GM19238 (cell line): ENCODE data around the gene ZNF654.
A peak's percentile ranks its signal among the peaks of the same experiment; 100 is the strongest.
"Not testable (repeated sequence)": the region's sequence is repeated elsewhere in the genome, so short reads cannot be mapped to it uniquely, and the experiment has no call there.

Experiments used
- DNase-seq: peaks from one replicate; pipeline ENCODE4 v3.0.0; 2011; ENCODE audit warnings: low spot score; ENCODE audit not compliant: insufficient read length

ZNF654 gene

DNA sequence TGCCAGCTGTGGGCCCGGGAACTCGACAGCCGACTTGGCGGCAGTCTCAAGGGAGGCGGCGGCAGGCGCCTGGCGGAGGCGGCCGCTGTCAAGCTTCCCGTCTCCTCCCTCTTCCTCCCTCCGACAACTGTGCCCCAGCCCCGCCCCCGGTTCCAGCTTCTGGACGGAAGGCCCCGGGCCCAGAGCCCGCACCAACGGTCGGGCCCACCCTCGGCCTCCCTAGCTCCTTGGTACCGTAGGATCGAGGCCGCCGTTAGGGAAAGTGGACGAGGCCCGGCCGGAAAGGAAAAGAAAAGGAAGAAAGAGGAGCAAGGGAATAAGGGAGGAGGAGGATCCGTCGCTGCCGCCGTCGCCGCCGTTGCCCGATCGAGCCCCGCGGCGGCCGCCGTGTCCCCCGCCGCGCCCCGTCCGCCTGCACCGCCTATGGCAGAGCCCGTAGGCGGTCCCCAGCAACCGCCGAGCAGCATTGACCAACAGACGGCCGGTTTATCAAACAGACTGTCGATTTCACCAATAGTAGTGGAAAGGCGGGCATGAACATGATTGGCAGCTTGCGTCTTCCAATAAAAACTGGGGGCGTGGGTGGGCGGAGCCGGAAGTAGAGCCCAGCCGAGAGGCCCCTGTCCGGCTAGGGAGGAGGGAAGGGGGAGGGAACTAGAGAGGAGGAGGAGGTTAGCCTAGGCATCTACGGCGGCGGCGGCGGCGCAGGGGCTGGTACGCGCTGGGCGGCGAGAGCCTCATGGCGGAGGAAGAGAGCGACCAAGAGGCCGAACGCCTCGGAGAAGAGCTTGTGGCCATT, at the start of gene ZNF654, which contains the start of gene CGGBP1:
TSS of gene ZNF654 (plus strand) at position 675 of the 799 bp plus-strand sequence. CDS start at position 740, 65 bp downstream.
TSS of gene CGGBP1 (minus strand) at position 425 of the 799 bp plus-strand sequence. CDS start 3,029 bp downstream, outside the sequence.
- peak; percentile 79 for DNase-seq

DNA sequence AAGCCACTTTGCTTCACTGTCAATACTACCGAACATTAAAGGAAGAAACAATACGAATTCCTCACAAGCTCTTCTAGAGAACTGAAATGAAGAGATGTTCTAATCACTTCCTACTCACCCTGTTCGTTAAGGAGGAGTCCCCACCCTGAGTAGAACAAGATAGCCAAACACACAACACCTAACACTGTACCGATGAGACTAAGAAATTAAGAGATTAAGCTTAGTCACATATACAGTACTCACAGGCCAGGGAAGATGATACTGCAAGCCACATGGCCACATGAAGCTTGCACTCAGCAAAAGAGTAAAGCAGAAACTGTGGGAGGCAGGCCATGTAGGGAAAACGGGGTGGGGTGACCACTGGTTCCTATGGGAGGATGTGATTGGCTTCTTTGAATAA, 48.2 kb upstream of the ZNF654 start:
- DNase-seq = no peak

DNA sequence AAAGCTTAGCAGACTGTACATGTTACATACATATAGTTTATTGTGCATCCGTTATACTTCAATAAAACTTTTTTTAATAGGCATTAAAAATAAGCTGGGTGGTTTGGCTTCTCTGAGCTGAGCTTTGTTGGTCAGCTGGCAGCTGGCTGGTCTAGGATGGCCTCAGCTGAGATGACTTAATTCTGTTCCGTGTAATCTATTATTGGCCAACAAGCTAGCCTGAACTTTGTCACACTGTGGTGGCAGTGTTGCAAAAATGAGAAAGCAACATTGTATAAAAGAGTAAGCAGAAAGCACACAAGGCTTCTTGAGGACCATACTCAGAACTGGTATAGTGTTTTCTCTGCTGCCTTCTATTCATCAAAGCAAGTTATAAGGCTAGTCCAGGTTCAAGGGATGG, 45.5 kb upstream of the ZNF654 start:
- DNase-seq = no peak

DNA sequence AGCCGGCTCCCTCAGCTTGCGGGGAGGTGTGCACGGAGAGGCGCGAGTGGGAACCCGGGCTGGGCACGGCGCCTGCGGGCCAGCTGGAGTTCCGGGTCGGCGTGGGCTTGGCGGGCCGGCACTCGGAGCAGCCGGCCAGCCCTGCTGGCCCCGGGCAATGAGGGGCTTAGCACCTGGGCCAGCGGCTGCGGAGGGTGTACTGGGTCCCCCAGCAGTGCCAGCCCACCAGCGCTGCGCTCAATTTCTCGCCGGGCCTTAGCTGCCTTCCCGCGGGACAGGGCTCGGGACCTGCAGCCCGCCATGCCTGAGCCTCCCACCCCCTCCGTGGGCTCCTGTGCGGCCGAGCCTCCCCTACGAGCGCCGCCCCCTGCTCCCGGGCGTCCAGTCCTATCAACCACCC, 43.4 kb upstream of the ZNF654 start:
- not testable (repeated sequence) for DNase-seq

DNA sequence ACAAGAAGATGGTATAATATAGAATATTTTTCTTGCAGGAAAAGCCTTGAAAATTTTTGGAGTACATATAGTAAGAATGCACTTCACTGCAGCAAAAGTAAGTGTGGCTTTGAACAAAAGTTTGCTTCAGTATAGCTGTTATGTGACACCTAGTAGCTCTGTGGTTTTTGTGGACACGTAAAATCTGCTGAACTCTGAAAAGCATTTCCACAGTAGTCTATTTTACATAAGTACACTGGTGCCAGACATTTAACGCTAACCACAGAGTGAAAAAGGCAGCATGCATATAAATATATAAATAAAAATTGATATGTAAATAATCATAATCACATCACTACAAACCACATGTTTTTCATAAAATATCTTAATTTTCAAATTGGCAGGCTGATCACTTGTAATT, 40.0 kb upstream of the ZNF654 start:
- DNase-seq = peak; percentile 13

DNA sequence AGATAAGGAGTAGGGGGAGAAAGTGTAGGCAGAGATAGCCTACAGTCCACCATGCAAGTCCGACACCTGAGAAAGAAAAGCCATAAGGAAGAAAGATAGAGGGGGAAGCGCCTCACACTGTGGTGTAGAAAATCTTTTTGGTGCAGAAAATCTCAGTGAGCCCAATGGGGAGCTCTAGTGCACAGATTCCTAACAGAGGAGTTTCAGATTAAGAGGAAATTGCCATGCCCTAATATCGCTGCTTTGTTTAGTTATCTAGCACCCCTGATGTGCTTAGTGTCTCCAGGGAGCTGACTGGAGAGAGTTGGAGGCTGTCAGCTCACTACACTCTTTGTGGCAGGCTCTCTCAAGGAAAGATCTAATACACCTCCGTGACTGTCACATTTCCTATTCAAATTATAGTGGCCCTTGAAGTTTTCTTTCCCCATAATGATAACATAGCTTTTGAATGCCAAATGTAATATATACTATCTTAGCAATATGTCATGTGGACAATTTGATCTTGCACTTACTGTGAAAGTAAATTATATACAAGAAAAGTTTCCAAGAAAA, 34.0 kb upstream of the ZNF654 start:
- no peak for DNase-seq

DNA sequence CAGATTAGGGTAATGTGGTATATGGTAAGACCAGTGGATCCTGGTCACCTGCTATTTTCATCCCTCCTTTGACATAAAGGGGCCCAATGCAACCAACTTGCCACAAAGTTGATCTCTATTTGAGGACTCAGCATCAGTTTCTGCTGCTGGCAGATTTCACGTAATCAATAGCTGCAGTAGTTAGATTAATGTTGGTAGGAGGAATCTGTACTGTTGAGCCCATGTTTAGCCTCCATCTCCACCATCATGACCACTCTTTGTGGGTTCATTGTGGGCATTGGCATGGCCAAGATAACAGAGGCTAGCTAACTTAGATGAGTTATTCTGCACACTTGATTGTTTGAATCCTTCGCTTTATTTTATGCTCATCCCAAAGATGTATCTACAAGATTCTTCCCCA, 30.2 kb upstream of the ZNF654 start:
- no peak for DNase-seq

DNA sequence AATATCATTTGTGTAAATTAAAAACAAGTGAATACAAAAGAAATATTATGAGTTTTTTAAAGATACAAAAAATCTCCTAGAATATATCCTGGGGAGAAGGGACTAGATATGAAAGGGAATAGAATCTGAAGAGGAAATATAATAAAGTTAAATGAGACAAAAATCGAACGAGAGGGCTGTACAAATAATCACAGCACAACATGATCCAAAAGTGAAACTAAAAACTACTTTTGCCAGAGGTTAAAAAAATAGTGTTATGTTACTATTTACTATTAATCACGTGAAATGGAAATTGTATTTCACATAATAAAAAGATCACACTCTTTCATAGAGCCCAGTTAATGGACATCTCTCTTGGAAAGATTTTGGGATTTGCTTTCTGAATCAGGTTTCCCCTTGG, 28.8 kb upstream of the ZNF654 start:
- DNase-seq = no peak

DNA sequence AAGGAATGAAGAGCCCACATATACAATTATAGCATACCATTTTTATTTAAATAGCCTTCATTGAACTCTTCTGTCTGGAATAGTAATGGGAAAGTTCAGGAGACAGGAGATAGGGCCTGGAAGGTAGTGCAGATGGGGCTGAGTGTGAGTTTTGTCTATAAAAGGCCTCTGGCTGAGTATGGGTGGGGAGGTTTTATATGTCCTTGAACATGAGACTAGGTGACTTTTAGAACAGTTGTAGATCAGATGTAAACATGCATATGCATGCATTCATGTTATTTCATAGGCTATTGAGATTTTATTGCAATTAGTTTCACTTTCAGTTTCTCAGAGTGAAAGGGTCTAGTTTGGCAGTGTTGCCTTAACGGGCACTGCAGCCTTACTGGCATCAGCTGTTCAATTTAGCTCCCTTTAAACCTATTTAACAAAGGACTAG, 27.4 kb upstream of the ZNF654 start:
- peak; percentile 13 for DNase-seq

DNA sequence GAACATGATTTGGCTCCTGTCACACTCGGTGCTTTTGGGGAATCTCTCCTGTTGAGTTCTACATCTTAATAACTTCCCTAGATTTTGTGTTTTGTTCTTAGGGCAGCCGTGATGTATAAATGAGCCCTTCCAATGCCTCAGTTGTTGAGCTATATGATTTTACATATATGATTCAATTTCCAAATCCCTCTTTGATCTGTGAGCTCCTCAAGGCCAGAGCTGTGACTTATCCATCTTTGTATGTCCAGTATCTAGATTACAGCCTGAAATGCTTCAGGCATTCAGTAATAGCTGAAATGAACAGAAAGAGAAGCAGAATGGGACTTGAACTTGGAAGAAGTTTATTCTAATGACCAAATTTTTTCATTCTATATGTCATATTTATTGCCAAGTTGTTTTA, 26.8 kb upstream of the ZNF654 start:
- no peak for DNase-seq

DNA sequence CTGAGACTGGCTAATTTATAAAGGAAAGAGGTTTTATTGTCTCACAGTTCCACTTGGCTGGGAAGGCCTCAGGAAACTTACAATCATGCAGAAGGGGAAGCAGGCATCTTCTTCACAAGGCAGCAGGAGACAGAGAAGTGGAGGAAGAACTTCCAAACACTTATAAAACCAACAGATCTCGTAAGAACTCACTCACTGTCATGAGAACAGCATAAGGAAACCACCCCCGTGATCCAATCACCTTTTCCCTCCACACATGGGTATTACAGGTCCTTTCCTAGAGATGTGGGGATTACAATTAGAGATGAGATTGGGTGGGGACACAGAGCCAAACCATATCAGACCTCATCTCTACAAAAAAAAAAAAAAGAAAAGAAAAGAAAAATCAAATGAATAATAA, 26.0 kb upstream of the ZNF654 start:
- no peak for DNase-seq

DNA sequence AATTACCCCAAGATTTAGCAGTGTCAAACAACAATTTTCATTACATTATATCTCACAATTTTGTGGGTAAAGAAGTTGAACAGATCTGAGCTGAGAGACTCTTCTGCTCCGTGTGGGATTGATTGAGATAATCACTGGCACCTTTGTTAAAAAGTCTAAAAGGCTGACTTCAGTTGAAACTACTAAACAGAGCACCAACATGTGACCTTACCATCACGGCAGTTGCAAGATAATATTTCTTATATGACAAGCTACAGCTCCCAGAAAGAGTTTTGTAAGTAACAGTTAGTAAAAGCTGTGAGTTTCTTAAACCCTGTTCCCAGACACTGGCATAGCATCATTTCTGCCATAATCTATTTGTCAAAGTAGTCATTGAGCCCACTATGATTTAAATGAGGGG, 25.2 kb upstream of the ZNF654 start:
- DNase-seq = no peak

DNA sequence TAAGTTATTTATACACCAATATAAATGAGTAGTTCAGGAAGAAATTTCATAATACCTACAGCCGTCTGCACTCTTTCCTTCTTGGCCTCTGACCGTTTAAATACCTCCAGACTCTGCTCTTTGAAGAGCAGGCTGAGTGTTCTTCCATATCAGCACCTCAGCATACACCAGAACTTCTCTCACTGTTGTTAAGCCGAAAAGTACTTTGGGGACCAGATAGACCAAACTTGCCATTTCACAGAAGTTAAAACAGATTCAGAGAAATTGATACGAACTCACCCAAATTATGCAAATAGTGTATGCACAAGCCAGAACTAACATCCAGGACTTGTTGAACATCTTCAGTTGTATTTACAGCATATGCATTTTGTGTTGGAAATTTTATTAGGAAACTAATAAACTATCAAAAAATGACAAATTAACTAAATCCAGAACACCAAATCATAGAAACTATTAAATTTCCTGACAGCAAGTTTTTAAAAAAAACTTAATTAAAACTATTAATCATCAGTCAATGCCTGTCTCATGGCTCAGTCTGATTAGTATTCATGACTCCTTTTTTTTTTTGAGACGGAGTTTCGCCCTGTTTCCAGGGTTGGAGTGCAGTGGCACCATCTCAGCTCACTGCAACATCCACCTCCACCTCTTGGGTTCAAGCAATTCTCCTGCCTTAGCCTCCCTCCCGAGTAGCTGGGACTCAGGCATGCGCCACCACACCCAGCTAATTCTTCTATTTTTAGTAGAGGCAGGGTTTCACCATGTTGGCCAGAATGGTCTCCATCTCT, 24.4 kb upstream of the ZNF654 start:
- no peak for DNase-seq

DNA sequence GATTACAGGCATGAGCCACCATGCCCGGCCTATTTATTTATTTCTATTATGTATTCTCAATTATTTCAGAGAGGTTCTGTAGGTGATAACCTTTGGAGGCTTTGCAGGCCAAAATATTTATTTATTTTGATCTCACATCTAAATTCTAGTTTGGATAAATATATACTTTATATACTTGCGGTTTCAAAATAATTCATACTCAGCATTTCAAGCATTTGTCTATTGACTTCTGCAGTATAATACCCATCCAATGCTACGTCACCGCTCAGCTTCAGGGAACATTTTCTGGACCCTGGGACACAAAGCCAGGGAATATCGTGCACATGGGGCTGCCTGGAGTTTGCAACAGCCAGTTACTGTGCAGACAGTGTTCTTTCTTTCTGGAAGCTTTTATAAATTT, 22.8 kb upstream of the ZNF654 start:
- DNase-seq = no peak

DNA sequence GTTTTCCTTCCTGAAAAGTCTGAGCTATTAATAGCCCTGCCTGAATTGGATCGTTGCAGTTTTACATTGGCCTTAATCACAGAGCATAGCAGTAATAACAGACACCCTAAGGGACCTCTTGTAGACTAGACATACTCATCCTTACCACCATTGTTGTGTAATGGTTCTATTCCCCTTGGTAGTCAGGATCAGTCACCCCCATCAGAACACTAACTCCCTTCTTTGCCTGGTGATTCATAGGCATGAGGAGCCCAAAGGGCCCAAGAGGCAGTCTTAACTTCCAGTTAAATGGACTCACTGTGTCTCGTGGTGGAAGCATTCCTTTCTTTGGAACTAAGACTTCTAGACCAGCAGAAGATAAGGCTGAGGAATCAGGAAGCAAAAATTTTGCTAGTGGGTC, 20.5 kb upstream of the ZNF654 start:
- DNase-seq = no peak

DNA sequence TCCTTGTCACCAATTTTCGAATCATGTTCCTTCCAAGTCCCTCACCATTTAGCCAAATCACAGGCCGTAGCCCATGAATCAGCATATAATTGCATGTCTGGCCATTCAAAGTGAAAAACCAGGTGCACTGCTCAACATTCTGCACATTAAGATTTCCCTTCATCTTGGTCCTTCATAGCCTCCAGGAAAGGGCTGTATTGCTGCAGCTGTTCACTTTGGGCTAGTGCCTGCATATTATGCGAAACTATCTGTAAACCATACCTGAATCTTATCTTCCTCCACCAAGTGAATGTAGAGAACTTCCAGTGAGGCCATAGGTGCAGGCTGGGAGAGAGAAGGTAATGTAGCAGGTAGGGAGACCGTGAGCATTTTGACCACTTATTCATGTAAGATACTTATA, 18.5 kb upstream of the ZNF654 start:
- no peak for DNase-seq

DNA sequence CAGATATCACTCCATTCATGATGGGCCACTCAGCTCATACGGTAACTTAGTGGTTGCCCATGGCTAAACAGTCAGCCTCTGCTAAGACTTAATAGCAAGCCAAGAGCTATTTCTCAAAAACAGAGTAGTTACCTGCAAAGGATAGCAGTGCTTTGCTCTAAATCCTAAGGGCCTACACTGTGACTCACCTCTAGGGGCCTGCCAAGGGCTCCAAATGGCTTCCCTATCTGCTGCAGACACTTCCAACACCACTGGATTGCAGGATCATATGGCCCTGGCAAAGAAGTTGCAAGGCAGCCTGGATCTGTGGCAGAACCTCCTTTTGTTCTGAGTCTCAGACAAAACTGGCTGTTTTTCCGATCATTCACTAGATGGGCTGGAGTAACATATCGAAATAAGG, 18.1 kb upstream of the ZNF654 start:
- DNase-seq = no peak

DNA sequence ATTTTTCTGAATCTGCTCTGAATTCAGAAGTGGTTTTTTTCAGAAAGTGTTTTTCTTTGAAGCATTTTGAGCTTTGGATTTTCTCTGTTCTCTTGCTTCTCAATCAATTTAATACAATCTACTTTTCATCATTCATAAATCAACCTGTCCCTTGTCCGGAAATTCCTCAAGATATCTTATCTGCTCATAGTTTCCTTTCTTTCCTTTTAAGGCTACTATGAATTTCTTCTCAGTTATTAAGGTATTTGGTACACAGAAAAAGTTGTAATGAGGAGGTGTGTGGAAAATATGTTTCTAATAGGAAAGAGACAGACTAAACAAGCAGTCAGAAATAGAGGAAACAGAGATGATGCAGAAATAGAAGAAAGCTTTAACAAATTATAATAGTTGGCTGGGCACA, 14.6 kb upstream of the ZNF654 start:
- no peak for DNase-seq

DNA sequence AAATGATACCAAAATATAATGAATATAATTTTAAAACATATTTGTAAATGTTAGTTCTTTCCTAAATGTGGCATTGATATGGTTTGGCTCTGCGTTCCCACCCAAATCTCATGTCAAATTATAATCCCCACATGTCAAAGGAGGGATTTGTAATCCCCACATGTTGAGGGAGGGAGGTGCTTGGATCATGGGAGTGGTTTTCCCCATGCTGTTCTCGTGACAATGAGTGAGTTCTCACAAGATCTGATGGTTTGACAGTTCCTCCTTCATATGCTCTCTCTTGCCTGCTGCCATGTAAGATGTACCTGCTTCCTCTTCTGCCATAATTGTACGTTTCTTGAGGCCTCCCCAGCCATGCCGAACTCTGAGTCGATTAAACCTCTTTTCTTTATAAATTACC, 12.3 kb upstream of the ZNF654 start:
- no peak for DNase-seq

DNA sequence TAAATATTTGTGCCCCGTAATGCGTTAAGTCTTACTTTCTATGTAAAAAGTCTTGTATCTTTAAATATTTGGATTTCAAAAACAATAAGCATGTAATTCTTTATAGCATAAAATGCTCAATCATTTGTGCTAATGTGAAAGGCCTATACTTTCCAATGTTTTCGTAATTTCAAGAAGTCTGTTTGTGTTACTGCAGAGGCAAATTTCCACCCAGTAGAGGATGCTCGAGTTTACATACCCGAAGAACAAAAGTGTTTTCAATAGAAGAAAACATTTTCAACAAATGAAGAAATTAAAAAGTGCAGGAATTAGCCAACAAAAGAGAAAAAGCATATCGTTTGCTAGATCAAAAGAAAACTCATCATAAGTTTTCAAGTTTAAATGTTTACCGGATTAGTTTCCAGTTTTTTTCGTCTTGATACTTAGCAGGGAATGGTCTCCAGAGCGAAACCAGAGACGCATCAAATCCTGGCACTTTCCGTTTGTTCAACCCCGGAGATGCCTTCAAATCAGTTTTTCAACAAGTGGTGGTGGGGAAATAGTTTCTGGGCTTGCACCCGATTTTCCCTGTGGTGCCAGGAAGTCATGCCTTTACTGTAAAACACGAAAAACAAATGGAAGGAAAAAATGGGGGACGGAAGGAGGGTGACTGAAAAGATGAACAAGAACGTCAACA, 1.3 kb upstream of the ZNF654 start:
- no peak for DNase-seq

DNA sequence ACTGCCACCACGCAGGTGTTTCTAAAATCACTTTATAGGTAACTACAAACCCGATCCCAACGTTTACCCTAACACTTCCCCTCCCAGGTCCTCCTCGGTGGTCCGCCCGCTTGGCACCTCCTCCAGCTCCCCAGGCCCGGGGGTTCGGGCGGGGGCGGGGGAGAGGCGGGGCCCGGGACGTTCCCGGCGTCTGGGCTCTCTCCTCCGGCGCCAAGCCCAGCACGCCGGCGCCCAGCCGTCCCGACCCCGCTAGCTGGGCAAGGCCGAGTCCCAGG, 812 bp upstream of the ZNF654 start:
- DNase-seq = no peak
